BJ (cell line): ENCODE data around the gene RASAL1. TPM values are rescaled to one million over a fixed set of nuclear protein-coding genes. Genes with fewer than 3 reads are reported as not detected.

ENCODE experiments used
- CTCF ChIA-PET: fragments of 350-600 bp; formaldehyde crosslinking; extraction: SDS; loops from one replicate; lab custom pipeline; 2021; ENCODE audit warnings: antibody characterized with exemption, inconsistent platforms; lab: Yijun Ruan, JAX
- POLR2A ChIA-PET: fragments of 300-600 bp; sonication (Branson Sonifier 250); formaldehyde crosslinking; extraction: SDS; loops from one replicate; lab custom pipeline; 2021; ENCODE audit warnings: antibody characterized with exemption; lab: Charles Lee
- DNase-seq: peaks from one replicate; pipeline ENCODE4 v3.0.0-alpha.2; 2011; ENCODE audit warnings: low read depth
- H3K27me3 ChIP-seq: 2 replicates; pipeline ENCODE4 v1.6.0; 2011; ENCODE audit warnings: low read length; ENCODE audit not compliant: control insufficient read depth, insufficient read depth
- H3K36me3 ChIP-seq: 2 replicates; pipeline ENCODE4 v1.5.1; 2011; ENCODE audit warnings: low read length; ENCODE audit not compliant: control insufficient read depth, insufficient read depth
- H3K4me3 ChIP-seq: 2 replicates; pipeline ENCODE4 v1.5.1; 2011; ENCODE audit warnings: low read depth, mild to moderate bottlenecking, control low read depth, low read length
- polyA plus RNA-seq: library from polyadenylated mRNA; depleted of rRNA; stranded (reverse); fragments of >200 nt; gene quantifications from 2 replicates; pipeline ENCODE4 v1.2.3, GENCODE V29; 2011
- TF ChIP-seq, protein P1 (sequence below): IDR thresholded peaks from 2 replicates; pipeline ENCODE4 v1.5.1; 2011; ENCODE audit warnings: low read depth, mild to moderate bottlenecking, control low read depth, inconsistent platforms, low read length, moderate library complexity; ENCODE audit not compliant: insufficient read depth

RASAL1 gene
- polyA plus RNA-seq, 1 experiment: not detected

GRCh38 chr12:113091506-113091905, 44.1 kb downstream of the RASAL1 start:
- Histone ChIP-seq H3K27me3 (no peaks in the 10 kb centered on the region), H3K4me3 (no peak overlapping the region), H3K36me3 (no peaks in the 10 kb centered on the region)
- ChIA-PET CTCF (no interaction called here), POLR2A (no interaction called here)
- TF ChIP-seq, protein P1, sequence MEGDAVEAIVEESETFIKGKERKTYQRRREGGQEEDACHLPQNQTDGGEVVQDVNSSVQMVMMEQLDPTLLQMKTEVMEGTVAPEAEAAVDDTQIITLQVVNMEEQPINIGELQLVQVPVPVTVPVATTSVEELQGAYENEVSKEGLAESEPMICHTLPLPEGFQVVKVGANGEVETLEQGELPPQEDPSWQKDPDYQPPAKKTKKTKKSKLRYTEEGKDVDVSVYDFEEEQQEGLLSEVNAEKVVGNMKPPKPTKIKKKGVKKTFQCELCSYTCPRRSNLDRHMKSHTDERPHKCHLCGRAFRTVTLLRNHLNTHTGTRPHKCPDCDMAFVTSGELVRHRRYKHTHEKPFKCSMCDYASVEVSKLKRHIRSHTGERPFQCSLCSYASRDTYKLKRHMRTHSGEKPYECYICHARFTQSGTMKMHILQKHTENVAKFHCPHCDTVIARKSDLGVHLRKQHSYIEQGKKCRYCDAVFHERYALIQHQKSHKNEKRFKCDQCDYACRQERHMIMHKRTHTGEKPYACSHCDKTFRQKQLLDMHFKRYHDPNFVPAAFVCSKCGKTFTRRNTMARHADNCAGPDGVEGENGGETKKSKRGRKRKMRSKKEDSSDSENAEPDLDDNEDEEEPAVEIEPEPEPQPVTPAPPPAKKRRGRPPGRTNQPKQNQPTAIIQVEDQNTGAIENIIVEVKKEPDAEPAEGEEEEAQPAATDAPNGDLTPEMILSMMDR: no peak
- DNase-seq: no peak

DNA sequence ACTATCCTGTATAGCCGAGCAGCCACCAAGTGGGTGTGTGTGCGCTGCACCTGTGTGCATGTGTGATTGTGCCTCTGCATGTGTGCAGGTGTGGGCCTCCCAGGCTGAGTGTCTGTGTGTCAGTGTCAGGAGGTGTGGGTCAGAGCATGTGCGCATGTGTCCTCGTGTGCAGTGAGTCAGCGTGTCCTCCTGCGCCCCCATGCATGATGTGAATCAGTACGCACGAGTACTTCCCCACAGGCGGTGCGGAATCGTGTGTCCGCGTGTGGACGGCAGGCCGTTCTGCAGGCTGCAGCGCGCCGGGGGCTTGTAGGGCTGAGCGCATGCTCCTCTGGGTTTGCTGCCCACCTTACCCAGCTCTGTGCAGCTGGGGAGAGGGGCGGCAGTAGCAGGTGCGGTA, 44.8 kb downstream of the RASAL1 start:
- POLR2A ChIA-PET: no interaction called here
- CTCF ChIA-PET: no interaction called here
- no peak overlapping the region for H3K4me3 ChIP-seq

GRCh38 chr12:113089839-113090238, 45.7 kb downstream of the RASAL1 start:
- H3K27me3 ChIP-seq: no peaks in the 10 kb centered on the region
- H3K4me3 ChIP-seq: no peak overlapping the region
- ChIA-PET POLR2A (no interaction called here), CTCF (interaction anchor here (0.6 to 1.3 kb wide), 3 partner anchors 8 to 33 kb away, joined by 3 read pairs; no protein-coding TSS in a partner anchor)
- H3K36me3 ChIP-seq: no peaks in the 10 kb centered on the region
- no peak for DNase-seq
- TF ChIP-seq, protein P1: no peak

More for the DNA sequence above, 44.8 kb downstream of the RASAL1 start:
- Histone ChIP-seq H3K36me3 (no peaks in the 10 kb centered on the region), H3K27me3 (no peaks in the 10 kb centered on the region)
- TF ChIP-seq, protein P1: no peak
- DNase-seq: no peak

GRCh38 chr12:113088971-113089756, 46.4 kb downstream of the RASAL1 start:
- H3K36me3 ChIP-seq: no peaks in the 10 kb centered on the region
- POLR2A ChIA-PET: no interaction called here
- H3K27me3 ChIP-seq: no peaks in the 10 kb centered on the region
- H3K4me3 ChIP-seq: no peak overlapping the region
- TF ChIP-seq, protein P1: no peak
- CTCF ChIA-PET: interaction anchor here (0.7 to 1.3 kb wide), 2 partner anchors 9 to 15 kb away, joined by 3 read pairs; no protein-coding TSS in a partner anchor
- no peak for DNase-seq

- ChIA-PET CTCF (no interaction called here), POLR2A (no interaction called here)
- Histone ChIP-seq H3K4me3 (no peak overlapping the region), H3K27me3 (no peaks in the 10 kb centered on the region), H3K36me3 (no peaks in the 10 kb centered on the region)
- DNase-seq: no peak
- TF ChIP-seq, protein P1: no peak
These were observed 47.5 kb downstream of the RASAL1 start for GRCh38 chr12:113088037-113088436.
